Activated T-helper 1 cell treated with anti-CD3 and anti-CD28 coated beads, Interleukin-12 subunit alpha, Interleukin-12 subunit beta, Interleukin-2, Interleukin-4 antibody, amounts not matched to agents 30 ng/mL and 10 ng/mL and 1 ng/mL, durations not matched to agents 14 hours and 24 hours and 36 hours (primary cell): ENCODE data around the gene ZNF774. TPM values are rescaled to one million over a fixed set of nuclear protein-coding genes. Genes with fewer than 3 reads are reported as not detected.
A peak's percentile ranks its signal among the peaks of the same experiment; 100 is the strongest.

ENCODE experiments used
- DNase-seq: peaks from one replicate; pipeline ENCODE4 v3.0.0; 2021; ENCODE audit warnings: low spot score
- H3K27ac Mint-ChIP-seq: one replicate; pipeline ENCODE4 v1.8.0; 2021; ENCODE audit warnings: mild to moderate bottlenecking, mixed read lengths
- H3K27me3 Mint-ChIP-seq: one replicate; pipeline ENCODE4 v1.8.0; 2022; ENCODE audit warnings: mild to moderate bottlenecking, moderate library complexity, mixed read lengths; ENCODE audit not compliant: insufficient read depth
- H3K36me3 Mint-ChIP-seq: one replicate; pipeline ENCODE4 v1.8.0; 2021; ENCODE audit warnings: low read depth, mixed read lengths
- H3K4me1 Mint-ChIP-seq: one replicate; pipeline ENCODE4 v1.8.0; 2021; ENCODE audit warnings: low read depth, mixed read lengths
- H3K4me3 Mint-ChIP-seq: one replicate; pipeline ENCODE4 v1.8.0; 2021; ENCODE audit warnings: mild to moderate bottlenecking, moderate library complexity, mixed read lengths
- H3K9me3 Mint-ChIP-seq: one replicate; pipeline ENCODE4 v1.8.0; 2021; ENCODE audit warnings: mixed read lengths
- intact Hi-C: fragments of 100-400 bp; cut with micrococcal nuclease; formaldehyde crosslinking; loops from one replicate; pipeline ENCODE4 v1.15.1; 2024
- total RNA-seq: library from RNA; stranded (reverse); gene quantifications from 2 replicates; pipeline ENCODE4 v1.2.3, GENCODE V29; 2022

Gene ZNF774
- total RNA-seq, 1 donor from 2014 or later, result 1.6 TPM

DNA sequence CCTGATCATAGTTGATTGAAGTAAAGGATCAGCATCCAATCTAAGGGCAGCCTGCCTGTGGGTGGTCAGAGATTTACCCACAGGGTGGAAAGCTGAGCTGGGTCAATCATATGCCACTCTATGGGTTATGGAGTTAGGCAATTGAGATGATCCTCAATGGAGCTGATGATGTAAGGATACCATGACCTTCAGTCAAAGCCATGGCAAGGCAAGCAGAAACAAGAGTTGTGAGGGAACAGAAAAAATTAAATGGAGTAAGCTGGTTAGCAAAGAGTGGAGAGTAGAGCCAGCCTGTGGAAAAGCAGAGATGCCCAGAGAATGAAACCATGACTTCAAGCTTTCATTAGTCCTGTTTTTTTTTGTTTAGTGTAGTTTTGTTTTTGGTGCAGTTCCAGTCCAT lies 30.2 kb downstream of the ZNF774 start:
- peaks cover 23% of the 10 kb centered on the region for H3K9me3 Mint-ChIP-seq
- H3K27me3 Mint-ChIP-seq, result no peaks in the 10 kb centered on the region
- H3K4me3 Mint-ChIP-seq, result no peak overlapping the region
- intact Hi-C loops, result no loop called here
- DNase-seq, result no peak
- peaks cover 18% of the 10 kb centered on the region for H3K4me1 Mint-ChIP-seq
- H3K27ac Mint-ChIP-seq, result no peak overlapping the region
- H3K36me3 Mint-ChIP-seq, result peaks cover 4% of the 10 kb centered on the region

GRCh38 chr15:90386221-90386620 lies 34.1 kb downstream of the ZNF774 start:
- Mint-ChIP-seq H3K4me1 (peaks cover 38% of the 10 kb centered on the region), H3K27ac (peak overlapping the region; percentile 59), H3K4me3 (peak overlapping the region; percentile 6), H3K9me3 (no peaks in the 10 kb centered on the region), H3K27me3 (no peaks in the 10 kb centered on the region), H3K36me3 (peaks cover 14% of the 10 kb centered on the region)
- no peak for DNase-seq
- intact Hi-C loops, result no loop called here

GRCh38 chr15:90387534-90388461 lies 35.7 kb downstream of the ZNF774 start, which contains the start of gene IQGAP1:
TSS of gene IQGAP1 (plus strand) at chr15:90388242. CDS start at chr15:90388342, 100 bp downstream.
- Mint-ChIP-seq H3K4me3 (peak within 1 kb of the TSS; percentile 94), H3K36me3 (peaks cover 26% of the 10 kb centered on the region), H3K9me3 (no peaks in the 10 kb centered on the region), H3K27ac (peak within 1 kb of the TSS; percentile 96), H3K4me1 (peaks cover 43% of the 10 kb centered on the region), H3K27me3 (no peaks in the 10 kb centered on the region)
- DNase-seq, result peak; percentile 96
- intact Hi-C loops, result loop anchor here (1.0 to 2.0 kb wide), 9 partner anchors 10 to 607 kb away; partner anchors contain the start of genes GDPGP1, PRC1 and ZNF774

GRCh38 chr15:90388462-90389380 lies 36.6 kb downstream of the ZNF774 start:
- DNase-seq, result peak; percentile 61
- Mint-ChIP-seq H3K36me3 (peaks cover 29% of the 10 kb centered on the region), H3K9me3 (no peaks in the 10 kb centered on the region), H3K4me1 (peaks cover 51% of the 10 kb centered on the region), H3K27me3 (no peaks in the 10 kb centered on the region), H3K4me3 (peak overlapping the region; percentile 94), H3K27ac (peak overlapping the region; percentile 96)
- intact Hi-C loops, result loop anchor here (1.0 to 2.0 kb wide), 8 partner anchors 11 to 606 kb away; partner anchors contain the start of genes GDPGP1, PRC1 and ZNF774

GRCh38 chr15:90389513-90389912 lies 37.4 kb downstream of the ZNF774 start:
- no peak for DNase-seq
- H3K27me3 Mint-ChIP-seq, result no peaks in the 10 kb centered on the region
- H3K4me1 Mint-ChIP-seq, result peaks cover 56% of the 10 kb centered on the region
- H3K36me3 Mint-ChIP-seq, result peaks cover 31% of the 10 kb centered on the region
- intact Hi-C loops, result loop anchor here (2.0 kb wide), 1 partner anchor 17 kb away; no protein-coding TSS in a partner anchor
- peak overlapping the region; percentile 93 for H3K4me3 Mint-ChIP-seq
- no peaks in the 10 kb centered on the region for H3K9me3 Mint-ChIP-seq
- peak overlapping the region; percentile 81 for H3K27ac Mint-ChIP-seq

- H3K27ac Mint-ChIP-seq, result no peak overlapping the region
- intact Hi-C loops, result no loop called here
- no peaks in the 10 kb centered on the region for H3K9me3 Mint-ChIP-seq
- peaks cover 38% of the 10 kb centered on the region for H3K36me3 Mint-ChIP-seq
- no peak overlapping the region for H3K4me3 Mint-ChIP-seq
- H3K27me3 Mint-ChIP-seq, result no peaks in the 10 kb centered on the region
- DNase-seq, result no peak
- peaks cover 68% of the 10 kb centered on the region for H3K4me1 Mint-ChIP-seq
These were observed 41.0 kb downstream of the ZNF774 start for GRCh38 chr15:90393040-90393439.

DNA sequence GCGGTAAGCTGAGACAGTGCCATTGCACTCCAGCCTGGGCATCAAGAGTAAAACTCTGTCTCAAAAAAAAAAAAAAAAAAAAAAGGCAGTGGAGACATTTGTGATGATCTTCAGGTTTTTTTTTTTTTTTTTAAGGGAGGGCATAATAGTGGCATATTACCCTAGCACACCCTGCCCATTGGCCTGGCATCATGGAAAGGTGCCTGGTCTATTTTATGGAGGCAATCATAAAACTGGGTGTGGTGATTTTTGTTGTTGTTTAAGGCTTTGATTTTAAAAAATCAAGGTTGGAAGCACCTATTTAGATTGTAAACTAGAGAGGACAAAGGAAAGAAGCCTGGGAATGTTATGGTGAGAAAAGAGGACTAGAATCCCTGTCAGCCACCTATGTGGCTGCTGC lies 42.0 kb downstream of the ZNF774 start:
- no peaks in the 10 kb centered on the region for H3K9me3 Mint-ChIP-seq
- intact Hi-C loops, result no loop called here
- no peaks in the 10 kb centered on the region for H3K27me3 Mint-ChIP-seq
- DNase-seq, result no peak
- no peak overlapping the region for H3K4me3 Mint-ChIP-seq
- H3K4me1 Mint-ChIP-seq, result peaks cover 67% of the 10 kb centered on the region
- peaks cover 37% of the 10 kb centered on the region for H3K36me3 Mint-ChIP-seq
- no peak overlapping the region for H3K27ac Mint-ChIP-seq

DNA sequence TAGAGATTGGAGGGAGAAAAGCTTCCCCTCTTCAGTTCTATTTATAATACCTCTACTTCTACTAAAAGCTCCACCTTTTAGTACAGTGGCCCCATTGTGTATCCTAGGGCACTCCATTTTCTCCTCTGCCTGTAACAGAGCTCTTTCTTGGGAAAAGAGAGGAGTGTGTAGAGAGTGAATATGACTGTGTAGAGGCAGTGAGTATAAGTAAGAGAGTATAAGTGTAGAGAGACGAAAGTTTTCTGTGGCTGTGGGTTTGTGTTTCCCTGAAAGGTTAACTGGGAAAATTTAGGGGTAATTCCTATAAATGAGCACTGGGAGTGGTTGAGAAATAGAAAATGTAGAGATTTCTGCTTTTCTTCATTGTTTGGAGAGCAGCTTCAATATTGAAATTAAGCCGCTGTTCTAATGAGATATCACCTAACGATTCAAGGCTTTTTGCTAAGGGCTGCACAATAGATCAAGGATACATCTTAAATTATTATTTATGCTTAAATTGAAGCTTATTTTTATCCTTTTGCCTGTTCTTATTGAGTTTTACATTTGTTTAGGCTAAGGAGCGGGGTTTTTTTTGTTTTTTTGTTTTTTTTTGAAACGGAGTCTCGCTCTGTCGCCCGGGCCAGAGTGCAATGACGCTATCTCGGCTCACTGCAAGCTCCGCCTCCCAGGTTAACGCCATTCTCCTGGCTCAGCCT lies 42.8 kb downstream of the ZNF774 start:
- H3K4me3 Mint-ChIP-seq, result no peak overlapping the region
- peaks cover 66% of the 10 kb centered on the region for H3K4me1 Mint-ChIP-seq
- intact Hi-C loops, result no loop called here
- no peaks in the 10 kb centered on the region for H3K9me3 Mint-ChIP-seq
- DNase-seq, result no peak
- H3K36me3 Mint-ChIP-seq, result peaks cover 37% of the 10 kb centered on the region
- H3K27ac Mint-ChIP-seq, result no peak overlapping the region
- H3K27me3 Mint-ChIP-seq, result no peaks in the 10 kb centered on the region

- Mint-ChIP-seq H3K27ac (peak overlapping the region; percentile 65), H3K9me3 (no peaks in the 10 kb centered on the region), H3K27me3 (no peaks in the 10 kb centered on the region), H3K36me3 (peaks cover 28% of the 10 kb centered on the region), H3K4me1 (peaks cover 66% of the 10 kb centered on the region), H3K4me3 (no peak overlapping the region)
- intact Hi-C loops, result no loop called here
- no peak for DNase-seq
These were observed 44.2 kb downstream of the ZNF774 start for GRCh38 chr15:90396321-90396720.

DNA sequence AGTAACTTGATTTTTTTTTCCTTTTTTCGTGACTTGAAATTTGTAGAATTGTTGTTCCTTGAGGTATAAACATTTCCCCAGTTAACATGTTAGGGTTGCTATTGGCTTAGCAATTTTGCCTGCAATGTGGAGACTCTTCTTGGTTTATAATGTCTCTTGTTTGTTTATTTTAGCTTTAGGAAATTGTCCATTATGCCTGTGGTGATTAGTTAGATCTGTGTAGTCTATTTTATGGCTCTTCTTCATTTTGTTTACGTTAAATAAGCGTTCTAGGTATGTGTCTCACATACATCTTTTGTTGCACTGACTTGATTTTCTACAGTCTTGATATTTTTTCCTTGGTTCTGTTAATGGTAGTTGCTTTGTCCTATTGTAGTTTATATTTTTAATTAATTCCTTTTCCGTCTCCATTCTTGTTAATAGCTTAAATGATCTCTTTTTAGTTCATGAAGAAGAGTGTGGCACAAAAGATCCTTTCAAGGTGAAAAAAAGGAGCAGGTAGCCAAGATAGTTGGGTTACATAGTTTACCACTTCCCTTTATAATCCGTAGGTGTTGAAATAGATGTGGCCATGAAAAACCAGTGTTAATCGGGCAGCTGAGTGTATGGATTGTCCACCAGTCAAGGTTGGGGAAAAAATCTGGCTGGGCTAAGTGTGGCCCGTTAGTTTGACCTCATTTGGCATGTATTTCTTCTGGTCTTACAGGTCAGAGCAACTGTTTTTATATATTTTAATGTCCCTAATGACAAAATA lies 48.1 kb downstream of the ZNF774 start:
- no peaks in the 10 kb centered on the region for H3K27me3 Mint-ChIP-seq
- no peak for DNase-seq
- peak overlapping the region; percentile 51 for H3K4me3 Mint-ChIP-seq
- H3K4me1 Mint-ChIP-seq, result peaks cover 60% of the 10 kb centered on the region
- intact Hi-C loops, result loop anchor here (1.0 to 10.0 kb wide), 4 partner anchors 8 to 365 kb away; partner anchors contain the start of genes IQGAP1 and ZNF774
- H3K36me3 Mint-ChIP-seq, result peaks cover 17% of the 10 kb centered on the region
- no peaks in the 10 kb centered on the region for H3K9me3 Mint-ChIP-seq
- peak overlapping the region; percentile 94 for H3K27ac Mint-ChIP-seq

DNA sequence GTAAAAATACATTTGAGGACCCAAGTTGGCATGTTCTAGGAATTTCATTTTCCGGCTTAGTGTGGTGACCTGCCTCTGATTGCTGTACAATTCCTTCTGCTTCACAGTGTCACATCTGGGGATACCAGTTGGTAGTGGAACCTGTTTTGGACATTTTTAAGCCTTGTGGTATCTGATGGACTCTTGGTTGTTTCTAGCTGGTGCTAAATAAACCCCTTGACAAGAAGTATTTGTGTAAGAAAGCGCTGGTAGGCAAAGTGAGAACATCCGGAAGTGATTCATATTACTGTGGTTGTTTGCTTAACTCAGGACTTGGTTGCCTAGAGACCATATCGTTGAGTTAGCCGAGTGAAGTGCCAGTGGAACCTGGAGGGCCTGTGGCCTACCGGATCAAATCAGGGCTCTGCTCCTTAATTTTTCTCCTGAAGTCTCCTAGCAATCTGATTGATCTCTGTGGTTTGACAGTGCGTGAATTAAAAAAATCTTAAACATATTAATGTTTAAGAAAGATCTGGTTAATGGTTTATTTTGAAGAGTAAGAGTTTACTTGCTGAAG lies 48.8 kb downstream of the ZNF774 start:
- Mint-ChIP-seq H3K4me3 (peak overlapping the region; percentile 64), H3K27me3 (no peaks in the 10 kb centered on the region), H3K36me3 (peaks cover 14% of the 10 kb centered on the region), H3K9me3 (no peaks in the 10 kb centered on the region), H3K27ac (peak overlapping the region; percentile 94), H3K4me1 (peaks cover 58% of the 10 kb centered on the region)
- intact Hi-C loops, result loop anchor here (1.0 to 10.0 kb wide), 5 partner anchors 7 to 366 kb away; partner anchors contain the start of genes IQGAP1 and ZNF774
- DNase-seq, result peak; percentile 69
